Bone marrow (tissue), 2 donors: ENCODE measurements around the gene CPNE9.
"Not testable (repeated sequence)": the region's sequence is repeated elsewhere in the genome, so short reads cannot be mapped to it uniquely, and the experiment has no call there.

Experiments used
- DNase-seq, 2 donors: peaks; one replicate each; lab custom pipeline; 2025; lab: John Stamatoyannopoulos, UW

CPNE9 gene

DNA sequence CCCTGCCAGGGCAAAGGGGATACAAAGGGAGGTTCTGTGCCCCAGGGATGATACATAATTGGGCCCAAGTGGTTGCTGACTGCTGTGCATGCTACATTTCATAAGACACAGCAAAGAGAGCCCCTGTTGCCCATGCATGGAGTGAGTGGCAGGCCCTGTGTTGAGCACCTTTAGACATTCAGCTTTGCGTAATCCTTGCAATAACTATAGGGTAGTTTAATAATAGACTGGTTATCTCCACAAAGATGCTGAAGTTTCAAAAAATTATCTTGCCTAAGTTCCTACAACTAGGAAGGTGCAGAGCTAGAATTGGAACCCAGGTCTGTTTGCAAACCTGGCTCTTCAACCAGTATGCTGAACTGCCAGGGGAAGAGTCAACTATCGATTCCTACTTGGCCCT is 44.4 kb downstream of the CPNE9 start:
- DNase-seq = no peak

DNA sequence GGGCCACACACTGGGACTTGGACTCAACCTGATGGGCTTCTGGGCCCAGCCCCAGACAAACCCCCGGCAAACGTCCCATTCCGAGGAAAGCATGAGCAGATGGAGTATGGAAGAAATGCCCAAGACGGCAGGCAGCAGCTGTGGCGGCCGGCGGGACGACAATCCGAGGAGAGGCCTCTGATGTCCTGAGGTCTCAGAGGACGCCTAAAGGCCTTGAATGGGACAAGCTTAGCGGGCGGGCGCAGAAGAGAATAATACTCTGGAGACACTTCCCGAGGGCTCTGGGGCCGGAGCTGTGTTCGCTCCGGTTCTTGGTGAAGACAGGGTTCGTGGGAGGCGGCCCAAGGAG is 45.6 kb downstream of the CPNE9 start:
- no peak for DNase-seq

DNA sequence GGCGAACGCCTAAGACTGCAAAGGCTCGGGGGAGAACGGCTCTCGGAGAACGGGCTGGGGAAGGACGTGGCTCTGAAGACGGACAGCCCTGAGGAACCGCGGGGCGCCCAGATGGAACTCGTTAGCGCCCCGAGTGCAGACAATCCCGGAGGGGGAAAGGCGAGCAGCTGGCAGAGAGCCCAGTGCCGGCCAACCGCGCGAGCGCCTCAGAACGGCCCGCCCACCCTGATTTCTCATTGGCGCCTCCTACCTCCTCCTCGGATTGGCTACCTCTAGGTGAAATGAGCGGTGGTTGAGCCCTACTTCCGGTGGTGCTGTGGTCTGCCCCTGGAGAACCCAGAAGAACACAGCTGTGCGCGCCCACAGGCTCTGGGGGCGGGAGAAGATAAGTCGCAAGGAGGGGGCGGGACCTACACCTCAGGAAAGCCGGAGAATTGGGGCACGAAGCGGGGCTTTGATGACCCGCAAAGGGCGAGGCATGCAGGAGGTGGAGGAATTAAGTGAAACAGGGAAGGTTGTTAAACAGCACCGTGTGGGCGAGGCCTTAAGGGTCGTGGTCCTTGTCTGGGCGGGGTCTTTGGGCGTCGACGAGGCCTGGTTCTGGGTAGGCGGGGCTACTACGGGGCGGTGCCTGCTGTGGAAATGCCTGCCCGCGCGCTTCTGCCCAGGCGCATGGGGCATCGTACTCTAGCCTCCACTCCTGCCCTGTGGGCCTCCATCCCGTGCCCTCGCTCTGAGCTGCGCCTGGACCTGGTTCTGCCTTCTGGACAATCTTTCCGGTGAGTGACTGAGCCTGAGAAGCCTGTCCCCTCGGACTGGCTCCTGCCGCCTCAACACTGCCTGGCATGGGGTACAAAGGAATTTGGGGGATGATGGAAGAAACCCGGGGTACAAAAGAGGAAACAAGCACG is 46.3 kb downstream of the CPNE9 start, which contains the start of gene OGG1:
Gene OGG1 (plus strand): TSS at position 308 of the 911 bp plus-strand sequence. CDS start 335 bp downstream, at position 643.
- DNase-seq = peak; percentile 87 to 97

DNA sequence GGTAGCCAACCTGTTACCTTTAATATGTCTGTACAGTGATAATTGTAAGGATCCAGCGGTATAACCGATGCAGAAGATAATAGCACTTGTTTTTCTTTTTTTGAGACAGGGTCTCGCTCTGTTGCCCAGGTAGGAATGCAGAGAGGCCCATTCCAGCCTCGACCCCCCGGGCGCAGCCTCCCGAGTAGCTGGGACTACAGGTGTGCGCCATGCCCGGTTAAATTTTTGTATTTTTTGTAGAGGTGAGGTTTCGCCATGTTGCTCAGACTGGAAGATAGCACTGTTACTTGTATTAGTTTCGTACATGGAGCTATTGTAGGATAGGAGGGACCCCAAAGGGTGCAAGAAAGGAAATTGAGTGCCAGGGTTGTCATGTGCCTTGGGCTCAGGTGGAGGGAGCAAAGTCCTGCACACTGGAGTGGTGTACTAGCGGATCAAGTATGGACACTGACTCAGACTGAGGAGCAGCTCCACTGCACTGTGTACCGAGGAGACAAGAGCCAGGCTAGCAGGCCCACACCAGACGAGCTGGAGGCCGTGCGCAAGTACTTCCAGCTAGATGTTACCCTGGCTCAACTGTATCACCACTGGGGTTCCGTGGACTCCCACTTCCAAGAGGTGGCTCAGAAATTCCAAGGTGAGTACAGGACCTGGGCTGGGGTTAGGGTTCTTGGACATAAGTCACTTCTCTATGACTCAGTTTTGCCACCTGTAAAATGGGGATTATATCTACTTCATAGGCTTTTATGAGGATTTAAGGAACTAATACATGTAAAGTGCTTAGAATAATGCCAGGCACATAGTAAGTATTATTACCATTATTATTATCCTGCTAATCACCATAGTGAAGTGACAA is 47.2 kb downstream of the CPNE9 start:
- DNase-seq = no peak

DNA sequence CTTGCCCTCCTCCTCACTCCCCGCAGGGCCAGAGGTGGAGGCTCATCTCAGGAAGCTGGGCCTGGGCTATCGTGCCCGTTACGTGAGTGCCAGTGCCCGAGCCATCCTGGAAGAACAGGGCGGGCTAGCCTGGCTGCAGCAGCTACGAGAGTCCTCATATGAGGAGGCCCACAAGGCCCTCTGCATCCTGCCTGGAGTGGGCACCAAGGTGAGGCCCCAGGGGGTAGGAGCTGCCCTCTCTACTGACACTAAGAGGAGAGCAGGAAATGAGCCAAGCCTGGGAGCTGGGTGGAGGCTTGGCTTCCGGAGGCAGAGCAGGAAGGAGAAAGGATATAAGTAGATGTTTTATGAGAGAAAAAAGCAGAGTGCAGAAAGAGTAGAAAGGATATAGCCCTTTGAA is 51.0 kb downstream of the CPNE9 start:
- no peak for DNase-seq

DNA sequence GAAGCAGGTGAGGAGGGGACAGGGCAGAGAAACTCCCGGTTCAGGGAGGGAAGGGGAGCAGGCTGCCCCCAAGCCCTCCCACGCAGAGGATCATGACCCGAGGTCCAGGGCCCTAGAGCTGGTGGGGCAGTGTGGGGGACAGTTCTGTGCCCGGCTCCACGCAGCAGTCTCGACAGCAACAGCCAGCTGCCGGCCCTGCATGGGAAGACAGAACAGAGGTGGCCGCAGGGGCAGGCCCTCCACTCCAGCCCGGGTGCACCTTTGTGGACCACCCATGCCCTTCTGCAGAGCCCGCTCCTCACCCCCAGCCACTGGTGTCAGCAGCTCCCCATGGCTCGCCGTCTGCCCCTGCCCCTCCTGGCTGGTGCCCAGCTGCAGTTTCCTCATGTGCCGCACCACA is 53.8 kb downstream of the CPNE9 start:
- DNase-seq = no peak

DNA sequence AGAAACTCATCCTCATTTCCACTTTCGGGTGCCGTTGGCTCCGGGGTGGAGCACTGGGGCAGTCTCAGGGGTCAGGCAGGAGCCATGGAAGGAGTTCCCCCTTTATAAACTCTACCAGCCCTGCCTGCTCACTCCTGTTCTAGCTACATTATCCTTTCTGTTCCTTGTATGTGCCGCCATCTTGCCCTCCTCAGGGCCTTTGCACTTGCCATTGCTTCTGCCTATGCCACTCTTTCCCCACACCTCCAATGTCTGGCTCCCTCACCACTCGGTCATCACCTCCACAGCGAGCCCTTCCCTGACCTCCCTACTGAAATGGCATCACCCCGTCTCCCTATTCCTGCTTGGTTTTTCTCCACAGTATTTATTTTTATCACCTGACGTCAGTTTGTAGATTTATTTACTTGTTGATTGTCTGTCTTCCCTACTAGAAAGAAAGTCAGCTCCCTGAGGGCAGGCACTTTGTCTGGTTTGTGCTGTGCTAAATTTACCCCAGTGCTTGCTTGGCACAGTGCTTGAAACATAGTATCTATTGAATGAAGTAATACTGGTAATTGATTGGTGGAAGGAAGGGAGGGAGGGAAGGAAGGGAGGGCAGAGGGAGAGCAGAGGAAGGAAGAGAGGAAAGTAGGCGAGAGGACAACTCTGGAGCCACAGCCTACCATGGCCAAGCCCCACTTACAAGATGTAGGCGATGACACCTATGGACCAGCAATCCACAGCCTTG is 57.3 kb downstream of the CPNE9 start:
- DNase-seq = no peak

DNA sequence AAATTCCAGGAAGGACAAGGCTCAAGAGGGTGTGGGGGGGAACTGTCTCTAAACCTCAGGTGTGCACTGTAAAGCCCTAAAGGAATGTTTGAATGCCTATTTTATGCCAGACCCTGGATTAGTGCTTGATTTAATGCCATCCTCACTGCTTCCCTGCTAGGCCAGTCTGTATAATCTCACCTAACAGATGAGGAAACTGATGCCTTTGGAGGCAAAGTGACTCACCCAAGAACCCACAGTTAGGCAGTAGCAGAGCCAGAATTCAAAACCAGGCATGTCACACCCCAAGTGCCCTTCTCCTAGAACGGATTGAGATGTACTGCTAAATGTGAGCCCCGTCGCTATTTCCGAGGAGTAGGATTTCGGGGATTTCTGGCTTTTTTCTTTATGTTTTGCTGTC is 58.3 kb downstream of the CPNE9 start:
- no peak for DNase-seq

DNA sequence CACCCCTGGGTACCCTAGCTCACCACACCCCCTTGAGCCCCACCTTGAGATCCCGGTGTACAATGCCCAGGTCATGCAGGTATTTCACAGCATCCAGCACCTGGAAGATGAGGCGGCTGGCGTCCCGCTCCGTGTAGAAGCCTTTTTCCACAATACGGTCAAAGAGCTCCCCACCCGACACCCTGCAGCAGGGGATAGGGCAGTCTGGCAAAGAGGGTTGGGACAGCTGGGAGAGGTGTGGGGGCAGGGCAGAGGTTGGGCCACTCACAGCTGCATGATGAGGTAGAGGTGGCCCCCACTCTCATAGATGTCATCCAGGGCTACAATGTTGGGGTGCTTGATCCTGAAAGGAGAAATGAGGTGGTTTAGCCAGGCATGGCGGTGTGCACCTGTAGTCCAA is 59.2 kb downstream of the CPNE9 start:
- DNase-seq = no peak

DNA sequence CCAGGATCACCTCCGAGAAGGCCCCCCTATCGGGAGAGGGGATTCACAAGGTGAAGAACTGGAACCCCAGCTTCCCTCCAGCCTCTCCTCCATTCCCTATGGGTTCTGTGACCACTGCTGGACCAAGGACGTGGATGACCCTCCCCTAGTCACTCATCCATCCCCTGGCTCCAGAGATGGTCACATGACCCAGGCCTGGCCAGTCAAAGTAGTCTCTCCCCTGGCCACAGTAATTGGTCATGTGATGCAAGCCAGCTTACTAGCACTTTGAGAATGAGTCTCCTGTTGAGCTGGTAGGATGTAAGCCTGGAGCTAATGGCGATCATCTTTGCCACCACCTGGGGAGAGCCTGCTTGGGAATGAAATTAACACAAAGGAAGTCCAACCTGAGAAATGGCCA is 62.2 kb downstream of the CPNE9 start:
- DNase-seq = no peak

DNA sequence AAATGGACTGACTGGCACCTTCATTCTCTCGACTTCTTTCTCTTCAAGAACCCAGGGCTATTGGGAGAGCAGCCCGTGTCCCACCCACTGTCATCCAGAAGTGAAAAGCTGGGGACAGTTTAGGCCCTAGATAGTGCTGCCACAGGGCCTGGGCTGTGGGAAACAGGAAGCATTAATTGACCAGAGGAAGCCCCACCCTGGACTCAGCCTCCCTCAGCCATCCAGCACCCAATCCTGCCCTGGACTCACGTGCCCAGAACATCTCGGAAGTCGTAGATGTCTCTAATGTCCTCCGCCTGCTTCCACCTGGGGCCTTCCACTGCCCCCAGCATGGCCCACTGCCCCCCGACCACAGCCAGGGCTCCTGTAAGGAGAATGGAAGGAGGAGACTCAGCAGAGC is 63.8 kb downstream of the CPNE9 start:
- DNase-seq = no peak

DNA sequence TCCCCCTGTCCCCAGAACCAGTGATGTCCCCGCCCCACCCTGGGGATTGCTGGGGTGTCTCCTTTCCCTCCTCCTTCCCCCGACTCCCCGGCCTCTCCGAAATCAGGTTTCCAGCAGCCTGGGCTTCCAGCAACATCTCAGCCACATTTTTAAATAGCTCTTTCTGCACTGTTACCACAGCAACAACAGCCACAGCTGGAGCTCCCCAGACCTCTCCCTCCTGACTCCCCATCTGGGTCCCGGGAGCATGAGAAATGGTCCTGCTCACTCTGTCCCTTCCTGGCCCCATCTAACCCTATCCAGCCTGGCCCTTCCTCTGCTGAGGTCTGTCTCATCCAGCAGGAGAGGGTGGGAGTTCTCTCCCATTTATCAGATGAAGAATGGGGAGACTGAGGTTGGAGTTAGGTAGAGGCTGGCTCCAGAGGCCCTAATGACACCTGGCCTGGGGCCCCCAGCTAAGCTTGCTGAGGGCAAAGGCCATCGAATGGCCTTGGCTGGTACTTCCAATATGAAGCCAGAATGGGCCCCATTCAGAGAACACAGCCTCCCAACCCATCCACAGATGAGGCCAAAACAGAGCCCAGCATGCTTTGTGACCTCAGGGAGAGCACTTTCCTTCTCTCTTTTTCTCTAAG is 64.6 kb downstream of the CPNE9 start:
- no peak for DNase-seq

DNA sequence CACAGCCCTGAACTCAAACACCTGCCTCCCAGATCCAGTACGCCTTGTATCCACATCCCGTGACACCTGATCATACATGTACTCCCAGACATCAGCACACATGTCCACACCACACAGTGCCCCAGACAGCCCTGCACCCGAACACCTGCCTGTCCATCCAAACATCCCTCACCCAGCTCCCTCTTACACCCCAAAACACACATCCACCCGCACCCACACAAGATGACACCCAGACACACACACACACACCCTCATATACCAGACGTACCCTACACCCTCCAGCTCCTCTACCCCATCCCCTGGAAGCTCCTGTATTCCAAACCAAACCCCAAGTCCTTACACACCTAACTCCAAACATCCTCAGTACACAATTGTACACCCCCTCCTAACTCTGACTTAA is 65.4 kb downstream of the CPNE9 start:
- no peak for DNase-seq

DNA sequence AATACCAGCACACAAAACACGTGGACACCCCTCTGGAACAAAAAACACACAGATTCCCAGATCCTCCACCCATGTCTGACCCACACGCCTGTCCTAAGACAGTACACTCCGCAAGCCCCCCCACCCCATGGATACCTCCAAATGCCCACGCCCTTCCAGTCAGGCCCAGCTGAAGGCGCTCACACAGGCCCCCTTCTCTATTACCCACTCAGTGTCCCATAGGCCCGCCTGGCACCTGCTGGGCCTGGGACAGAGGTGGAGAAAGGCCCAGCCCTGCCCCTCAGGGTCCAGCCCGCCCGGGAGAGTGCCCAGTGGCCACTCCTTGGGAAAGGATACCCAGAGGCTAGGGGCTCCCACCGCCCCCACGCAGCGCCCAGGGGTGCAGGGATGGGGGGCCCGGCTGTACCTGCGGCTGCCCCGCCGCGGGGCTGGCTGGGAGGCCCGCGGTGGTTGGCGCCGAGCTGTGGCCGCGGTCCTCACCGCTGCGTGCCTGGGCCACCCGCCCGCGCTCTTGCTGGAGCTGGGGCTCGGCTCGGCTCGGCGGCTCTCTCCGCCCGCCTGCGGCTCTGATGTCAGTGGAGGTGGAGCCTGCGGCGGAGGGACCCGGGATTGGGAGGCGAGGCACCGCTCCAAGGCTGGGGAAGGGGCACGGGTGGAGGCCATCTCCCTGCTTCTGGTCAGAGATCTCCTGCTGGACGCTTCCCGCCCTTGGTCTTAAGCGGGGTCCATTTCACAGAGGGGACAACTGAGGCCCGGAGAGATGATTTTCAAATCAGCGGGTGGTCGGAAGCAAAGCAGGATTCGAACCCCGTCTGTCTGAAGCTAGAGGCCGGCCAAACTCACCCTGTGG is 66.0 kb downstream of the CPNE9 start, which contains the start of gene CAMK1:
Gene CAMK1 (minus strand): TSS at position 522 of the 850 bp plus-strand sequence. CDS start 2,198 bp downstream, outside the sequence.
- DNase-seq = peak in 1 of 2 donors; percentile 16

DNA sequence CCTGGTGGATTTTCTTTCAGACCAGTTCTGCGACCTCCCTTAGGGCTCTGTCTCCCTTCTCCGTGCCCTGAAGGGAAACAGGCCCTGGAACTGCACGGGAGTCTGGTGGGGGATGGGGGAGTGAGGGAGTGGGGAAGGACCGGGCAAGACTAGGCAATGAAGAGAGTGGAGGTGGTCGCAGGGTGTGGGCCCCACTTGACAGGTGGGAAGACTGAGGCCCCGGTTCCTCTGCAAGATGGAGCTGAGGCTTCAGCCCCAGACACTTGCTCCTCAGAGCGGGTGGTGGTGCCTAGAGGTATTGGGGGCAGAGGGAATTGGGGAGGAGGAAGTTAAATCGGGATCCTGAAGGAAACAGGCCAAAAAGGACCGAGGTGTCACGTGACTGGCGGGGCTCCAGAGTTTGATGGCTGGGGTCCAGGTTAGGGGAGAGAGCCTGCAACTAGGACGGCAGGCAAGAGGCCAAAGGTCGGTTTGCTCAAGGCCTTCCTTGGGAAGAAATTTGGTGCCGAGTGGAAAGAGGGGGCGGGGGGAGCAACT is 66.7 kb downstream of the CPNE9 start:
- no peak for DNase-seq

DNA sequence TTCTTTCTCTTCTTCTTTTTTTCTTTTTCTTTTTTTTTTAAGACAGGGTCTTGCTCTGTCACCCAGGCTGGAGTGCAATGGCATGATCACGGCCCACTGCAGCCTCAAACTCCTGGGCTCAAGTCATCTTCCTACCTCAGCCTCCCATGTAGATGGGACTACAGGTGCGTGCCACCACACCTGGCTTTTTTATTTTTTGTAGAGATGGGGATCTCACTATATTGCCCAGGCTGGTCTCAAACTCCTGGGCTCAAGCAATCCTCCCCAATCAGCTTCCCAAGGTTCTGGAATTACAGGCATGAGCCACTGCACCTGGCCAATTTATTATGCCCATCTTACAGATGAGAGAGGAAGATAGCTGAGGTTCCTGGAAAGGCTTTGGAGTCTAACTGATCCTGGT is 67.4 kb downstream of the CPNE9 start:
- DNase-seq = not testable (repeated sequence)

DNA sequence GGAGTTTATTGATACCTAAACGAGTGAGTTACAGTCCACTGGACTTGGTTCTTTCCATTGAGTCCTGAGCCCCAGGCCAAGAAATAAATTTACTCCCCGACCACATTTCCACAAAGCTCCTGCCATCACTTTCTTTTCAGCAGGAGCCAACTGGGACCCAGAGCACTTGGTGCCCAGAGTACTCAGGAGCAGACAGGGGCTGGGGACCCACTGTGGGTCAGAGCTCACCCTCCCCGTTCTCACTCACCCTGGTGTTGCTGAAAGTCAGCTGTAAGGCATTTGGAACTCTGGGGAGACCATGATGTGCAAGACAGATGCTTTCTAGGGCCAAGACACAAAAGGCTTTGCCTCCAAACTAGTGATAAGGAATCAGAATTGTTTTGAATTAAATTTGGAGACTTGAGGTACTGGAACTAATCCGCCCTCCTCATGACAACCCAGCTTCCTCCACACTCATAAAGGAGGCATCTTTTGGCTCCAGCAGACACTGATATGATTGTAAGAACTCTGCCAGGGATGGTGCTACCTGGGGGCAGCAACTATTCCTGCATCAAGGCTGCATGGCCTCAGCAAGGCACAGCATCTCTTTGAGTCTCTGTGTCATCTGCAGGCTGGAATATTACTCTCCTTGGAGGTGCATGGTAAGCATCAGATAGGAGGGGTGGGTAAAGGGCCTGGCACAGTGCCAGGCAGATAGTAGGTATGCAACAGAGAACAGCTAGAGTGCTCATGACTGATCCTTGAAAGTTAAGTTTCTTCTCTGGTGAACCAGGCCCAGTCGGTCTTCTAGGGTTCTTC is 73.5 kb downstream of the CPNE9 start:
- DNase-seq = no peak

DNA sequence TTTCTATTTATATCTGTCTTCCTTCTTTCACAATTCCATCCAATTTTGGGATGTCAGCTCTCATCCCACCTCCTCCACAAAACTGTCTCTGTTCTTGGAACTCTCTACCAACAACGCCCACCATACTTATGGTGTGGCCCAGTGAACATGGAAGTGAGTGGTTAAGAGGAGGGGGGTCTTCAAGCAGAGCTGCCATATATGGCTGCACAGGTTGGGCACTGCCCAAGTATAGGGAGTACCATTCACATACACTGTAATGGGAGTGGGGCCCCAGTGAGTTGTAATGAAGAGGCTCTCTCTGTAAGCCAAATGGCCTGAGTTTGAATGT is 74.0 kb downstream of the CPNE9 start:
- DNase-seq = no peak

DNA sequence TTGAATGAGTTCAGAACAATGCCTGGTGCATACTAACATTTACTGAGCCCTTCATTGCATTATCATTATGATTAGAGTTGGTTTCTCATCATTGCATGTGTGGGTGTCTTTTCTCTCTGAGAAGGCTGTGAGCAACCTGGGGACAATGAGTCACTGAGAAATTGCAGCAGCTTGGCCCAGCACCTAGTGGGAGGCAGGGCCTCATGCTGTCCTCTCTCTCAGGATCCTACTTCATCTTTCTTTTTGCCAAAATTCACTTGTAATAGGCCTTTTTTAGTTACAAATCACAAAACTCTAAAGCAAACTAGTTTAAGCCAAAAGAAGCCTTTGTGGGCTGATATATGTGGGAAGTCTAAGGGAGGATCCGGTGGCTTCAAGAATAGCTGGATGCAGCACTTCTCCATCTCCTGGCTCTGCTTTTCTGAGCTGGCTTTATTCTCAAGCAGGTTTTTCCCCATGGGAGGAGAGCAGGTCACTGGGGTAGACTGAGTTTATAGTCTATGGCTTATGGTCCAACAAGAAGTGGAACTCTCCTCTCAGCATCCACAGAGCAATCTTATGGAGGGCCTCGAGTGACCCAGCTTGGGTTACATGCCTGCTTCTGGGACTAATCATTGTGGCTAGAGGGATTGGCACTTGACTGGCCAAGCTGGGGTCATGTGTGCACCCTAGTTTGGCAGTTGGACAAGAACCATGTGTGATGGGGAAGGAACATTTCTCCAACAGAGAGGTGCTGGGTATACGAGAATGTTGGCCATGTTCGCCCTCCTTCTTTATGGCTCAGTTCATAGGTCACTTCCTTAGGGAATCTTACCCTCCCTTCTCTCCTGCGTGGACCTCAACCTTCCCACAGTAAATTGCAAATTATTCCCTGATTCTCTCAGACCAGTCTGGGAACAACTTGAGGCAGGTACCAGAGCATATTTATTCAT is 74.8 kb downstream of the CPNE9 start:
- DNase-seq = no peak
